Keratinocyte (primary cell): ENCODE measurements around the gene NDNF. TPM values are rescaled to one million over a fixed set of nuclear protein-coding genes. Genes with fewer than 3 reads are reported as not detected.

Experiments used
- DNase-seq: peaks from one replicate; pipeline ENCODE4 v3.0.0-alpha.2; 2011; ENCODE audit warnings: low read depth, missing footprints, low spot score
- FAIRE-seq: peaks from 2 replicates; lab custom pipeline; 2011; peaks lifted over from hg19 to GRCh38; lab: Jason Lieb, UNC
- H2AFZ ChIP-seq: 2 replicates; pipeline ENCODE4 v1.6.0; 2012; ENCODE audit warnings: low read length, control low read depth, inconsistent platforms; ENCODE audit not compliant: control insufficient read depth
- H3K27ac ChIP-seq: 2 replicates; pipeline ENCODE4 v1.5.1; 2011; ENCODE audit warnings: low read length; ENCODE audit not compliant: control insufficient read depth, insufficient read depth
- H3K27me3 ChIP-seq: 3 replicates; pipeline ENCODE4 v1.6.0; 2011; ENCODE audit warnings: low read length; ENCODE audit not compliant: control insufficient read depth, insufficient read depth; ENCODE audit errors: extremely low read depth
- H3K36me3 ChIP-seq, 2 experiments: 2 replicates in 1 of 2; 3 replicates in 1 of 2; pipeline ENCODE4 v1.5.1; 2011; ENCODE audit warnings: low read length in 2 of 2, mild to moderate bottlenecking in 1 of 2; ENCODE audit not compliant: control insufficient read depth in 2 of 2, insufficient read depth in 2 of 2; ENCODE audit errors: extremely low read depth in 1 of 2
- H3K4me1 ChIP-seq: 3 replicates; pipeline ENCODE4 v1.5.1; 2011; ENCODE audit warnings: low read length; ENCODE audit not compliant: control insufficient read depth, insufficient read depth; ENCODE audit errors: extremely low read depth
- H3K4me2 ChIP-seq: 3 replicates; pipeline ENCODE4 v1.6.0; 2011; ENCODE audit warnings: low read depth, low read length; ENCODE audit not compliant: control insufficient read depth, insufficient read depth; ENCODE audit errors: extremely low read depth
- H3K4me3 ChIP-seq, 3 experiments: fragments of 200-600 bp in 1 of 3; sonication (generic) in 1 of 3; 2 replicates in 2 of 3; 3 replicates in 1 of 3; pipeline ENCODE4 v1.5.1; 2011 to 2016; ENCODE audit warnings: low read length in 3 of 3, mild to moderate bottlenecking in 3 of 3, control low read depth in 2 of 3, inconsistent platforms in 1 of 3, low read depth in 1 of 3, mixed read lengths in 1 of 3, mixed run types in 1 of 3, moderate library complexity in 1 of 3; ENCODE audit not compliant: control insufficient read depth in 2 of 3, insufficient read depth in 2 of 3; ENCODE audit errors: extremely low read depth in 1 of 3
- H3K79me2 ChIP-seq: 2 replicates; pipeline ENCODE4 v1.6.0; 2012; ENCODE audit warnings: low read length; ENCODE audit not compliant: control insufficient read depth, insufficient read depth
- H3K9ac ChIP-seq: 3 replicates; pipeline ENCODE4 v1.6.0; 2011; ENCODE audit warnings: low read length; ENCODE audit not compliant: control insufficient read depth, insufficient read depth; ENCODE audit errors: extremely low read depth
- H3K9me1 ChIP-seq: 3 replicates; pipeline ENCODE4 v1.6.0; 2011; ENCODE audit warnings: low read length; ENCODE audit not compliant: control insufficient read depth, insufficient read depth; ENCODE audit errors: extremely low read depth
- H3K9me3 ChIP-seq: 2 replicates; pipeline ENCODE4 v1.5.1; 2012; ENCODE audit warnings: low read depth, low read length; ENCODE audit not compliant: control insufficient read depth
- H4K20me1 ChIP-seq: 3 replicates; pipeline ENCODE4 v1.6.0; 2011; ENCODE audit warnings: low read length; ENCODE audit not compliant: control insufficient read depth, insufficient read depth; ENCODE audit errors: extremely low read depth
- EZH2 ChIP-seq: IDR thresholded peaks from one replicate; pipeline ENCODE4 v1.6.1; 2012; ENCODE audit warnings: inconsistent platforms, mild to moderate bottlenecking, low read length, moderate library complexity
- dilution Hi-C: fragments of 300-500 bp; cut with MboI; formaldehyde crosslinking; loops from one replicate; pipeline ENCODE4 v1.7.0; 2020; ENCODE audit warnings: low sequenced_read_pairs; ENCODE audit not compliant: extremely low pct_ligation_motif_present
- polyA plus RNA-seq, 5 experiments: library from polyadenylated mRNA; depleted of rRNA in 3 of 5; stranded (reverse) in 3 of 5; stranded (forward) in 1 of 5; unstranded in 1 of 5; fragments of >200 nt; gene quantifications; 1 replicate in 1 of 5; 2 replicates in 3 of 5; 3 replicates in 1 of 5; pipeline versions ENCODE4 v1.2.1 to v1.2.3, GENCODE V29; 2011 to 2012; ENCODE audit warnings: missing spikeins in 2 of 5, low read depth in 1 of 5, low replicate concordance in 1 of 5
- TF ChIP-seq, protein P1 (sequence below), 3 experiments: IDR thresholded peaks in 1 of 3; conservative IDR thresholded peaks in 1 of 3; optimal IDR thresholded peaks in 1 of 3; 2 replicates in 2 of 3; 3 replicates in 1 of 3; pipeline versions ENCODE3 to v1.5.1; 2011; ENCODE audit warnings: low read length in 3 of 3, mild to moderate bottlenecking in 3 of 3, moderate library complexity in 2 of 3, control low read depth in 1 of 3, inconsistent platforms in 1 of 3; ENCODE audit not compliant: insufficient read depth in 2 of 3; ENCODE audit errors: extremely low read depth in 1 of 3

Gene NDNF
- polyA plus RNA-seq, 1 donor (not counting 4 experiments of a cell fraction or from before 2014, with no cell fraction given): not detected

DNA sequence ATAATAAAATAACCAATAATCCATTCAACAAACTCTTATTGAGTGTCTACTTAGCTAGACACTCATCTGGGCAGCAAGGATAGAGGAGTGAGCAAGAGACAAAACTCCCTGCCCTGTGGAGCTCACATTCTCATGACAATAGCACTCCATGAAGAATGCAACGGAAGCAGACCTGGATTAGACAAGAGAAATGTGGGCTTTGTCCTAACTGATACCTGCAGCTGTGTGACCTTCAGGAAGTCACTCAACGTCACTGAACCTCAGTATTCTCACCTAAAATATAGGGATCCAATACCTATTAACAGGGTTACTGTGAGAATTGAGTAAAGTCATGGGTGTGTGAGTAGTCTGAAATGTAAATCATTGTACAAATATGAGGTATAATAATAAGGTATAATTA lies 61.2 kb downstream of the NDNF start:
- no peak for FAIRE-seq
- H2AFZ ChIP-seq: no peak overlapping the region

DNA sequence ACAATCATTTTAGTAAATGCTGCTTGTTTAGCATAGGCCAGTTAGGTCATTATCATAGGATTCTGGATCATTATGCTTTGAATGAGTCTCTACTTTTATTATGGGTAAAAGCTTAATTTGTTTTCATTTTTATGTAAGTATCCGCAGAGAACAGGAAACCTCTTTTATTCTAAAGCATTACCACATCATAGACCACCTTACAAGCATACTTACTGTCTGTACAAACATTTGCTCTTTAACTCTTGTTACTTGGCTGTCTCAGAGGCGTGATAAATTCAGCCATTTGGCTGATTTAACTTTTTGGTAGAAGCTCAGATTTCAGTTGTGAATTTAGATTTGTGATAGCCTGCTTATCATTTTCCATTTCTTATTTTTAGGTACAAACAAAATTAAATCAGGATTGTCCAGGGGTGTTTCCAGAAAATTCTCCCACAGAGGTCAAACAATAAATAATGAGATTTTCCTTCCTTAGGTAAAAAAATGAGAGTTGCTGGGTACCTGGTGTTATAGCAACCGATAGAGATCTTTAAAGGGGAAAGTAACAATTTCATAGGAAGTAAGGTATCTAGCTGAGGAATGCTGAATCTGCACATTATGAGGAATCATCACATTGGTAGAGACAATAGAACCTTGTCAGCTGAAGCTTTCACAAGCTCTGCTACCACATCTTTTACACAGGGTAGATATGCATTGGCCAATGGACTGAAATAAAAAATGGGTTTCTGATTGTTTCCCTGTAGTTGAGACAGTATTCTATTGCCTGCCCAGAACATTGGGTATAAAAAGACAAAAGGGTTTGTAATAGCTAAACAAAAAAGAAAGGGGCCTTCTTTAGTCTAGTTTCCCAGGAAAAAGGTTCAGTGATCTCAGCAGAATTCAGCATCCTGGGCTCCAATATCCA lies 62.5 kb downstream of the NDNF start:
- Histone ChIP-seq H3K36me3 (no peaks in the 10 kb centered on the region), H3K9me1 (no peaks in the 10 kb centered on the region), H2AFZ (no peak overlapping the region), H4K20me1 (no peaks in the 10 kb centered on the region), H3K4me3 (no peak overlapping the region), H3K9me3 (no peaks in the 10 kb centered on the region), H3K27ac (no peak overlapping the region), H3K27me3 (no peaks in the 10 kb centered on the region), H3K4me1 (no peaks in the 10 kb centered on the region), H3K9ac (no peak overlapping the region), H3K4me2 (no peak overlapping the region), H3K79me2 (no peaks in the 10 kb centered on the region)
- DNase-seq: no peak
- dilution Hi-C loops: no loop called here
- FAIRE-seq: no peak
- TF ChIP-seq, protein P1, sequence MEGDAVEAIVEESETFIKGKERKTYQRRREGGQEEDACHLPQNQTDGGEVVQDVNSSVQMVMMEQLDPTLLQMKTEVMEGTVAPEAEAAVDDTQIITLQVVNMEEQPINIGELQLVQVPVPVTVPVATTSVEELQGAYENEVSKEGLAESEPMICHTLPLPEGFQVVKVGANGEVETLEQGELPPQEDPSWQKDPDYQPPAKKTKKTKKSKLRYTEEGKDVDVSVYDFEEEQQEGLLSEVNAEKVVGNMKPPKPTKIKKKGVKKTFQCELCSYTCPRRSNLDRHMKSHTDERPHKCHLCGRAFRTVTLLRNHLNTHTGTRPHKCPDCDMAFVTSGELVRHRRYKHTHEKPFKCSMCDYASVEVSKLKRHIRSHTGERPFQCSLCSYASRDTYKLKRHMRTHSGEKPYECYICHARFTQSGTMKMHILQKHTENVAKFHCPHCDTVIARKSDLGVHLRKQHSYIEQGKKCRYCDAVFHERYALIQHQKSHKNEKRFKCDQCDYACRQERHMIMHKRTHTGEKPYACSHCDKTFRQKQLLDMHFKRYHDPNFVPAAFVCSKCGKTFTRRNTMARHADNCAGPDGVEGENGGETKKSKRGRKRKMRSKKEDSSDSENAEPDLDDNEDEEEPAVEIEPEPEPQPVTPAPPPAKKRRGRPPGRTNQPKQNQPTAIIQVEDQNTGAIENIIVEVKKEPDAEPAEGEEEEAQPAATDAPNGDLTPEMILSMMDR (optimal IDR thresholded peaks at IDR 0.05 in 1 of 3, IDR thresholded peaks at IDR 0.05 in 1 of 3, conservative IDR thresholded peaks at IDR 0.05 in 1 of 3; ENCODE audit: extremely low read depth in 1 of 3, insufficient read depth in 2 of 3, low read length in 3 of 3): no peak
- TF ChIP-seq EZH2: no peak

More for the DNA sequence above, 61.2 kb downstream of the NDNF start:
- H3K9ac ChIP-seq: no peak overlapping the region
- no peaks in the 10 kb centered on the region for H4K20me1 ChIP-seq
- no peaks in the 10 kb centered on the region for H3K27me3 ChIP-seq
- no peak overlapping the region for H3K27ac ChIP-seq
- dilution Hi-C loops: no loop called here
- no peaks in the 10 kb centered on the region for H3K79me2 ChIP-seq
- no peaks in the 10 kb centered on the region for H3K36me3 ChIP-seq
- no peak for DNase-seq
- TF ChIP-seq, protein P1 (optimal IDR thresholded peaks at IDR 0.05 in 1 of 3, IDR thresholded peaks at IDR 0.05 in 1 of 3, conservative IDR thresholded peaks at IDR 0.05 in 1 of 3; ENCODE audit: extremely low read depth in 1 of 3, insufficient read depth in 2 of 3, low read length in 3 of 3): no peak
- no peak for TF ChIP-seq EZH2
- no peak overlapping the region for H3K4me3 ChIP-seq
- no peak overlapping the region for H3K4me2 ChIP-seq
- no peaks in the 10 kb centered on the region for H3K9me1 ChIP-seq
- H3K9me3 ChIP-seq: no peaks in the 10 kb centered on the region
- no peaks in the 10 kb centered on the region for H3K4me1 ChIP-seq
